Neural progenitor cell (in vitro differentiated cells): ENCODE results near the gene UNC45A. TPM values are rescaled to one million over a fixed set of nuclear protein-coding genes. Genes with fewer than 3 reads are reported as not detected.

ENCODE experiments used
- DNase-seq: peaks from one replicate; pipeline ENCODE4 v3.0.0-alpha.2; 2016; ENCODE audit warnings: low spot score
- H2AFZ ChIP-seq: fragments of 200-600 bp; sonication (generic); replicated peaks from 2 replicates; pipeline ENCODE4 v1.6.1; 2016; ENCODE audit warnings: antibody characterized with exemption
- H3F3A ChIP-seq: fragments of 200-600 bp; sonication (generic); 2 replicates; pipeline ENCODE4 v1.6.1; 2016; ENCODE audit warnings: antibody characterized with exemption, low read depth
- H3K27ac ChIP-seq: fragments of 200-600 bp; sonication (generic); 2 replicates; pipeline ENCODE4 v1.5.1; 2016; ENCODE audit warnings: mild to moderate bottlenecking
- H3K27me3 ChIP-seq: fragments of 200-600 bp; sonication (generic); 2 replicates; pipeline ENCODE4 v1.6.1; 2016; ENCODE audit warnings: mild to moderate bottlenecking, moderate library complexity
- H3K36me3 ChIP-seq: fragments of 200-600 bp; sonication (generic); 2 replicates; pipeline ENCODE4 v1.5.1; 2016
- H3K4me1 ChIP-seq: fragments of 200-600 bp; sonication (generic); 2 replicates; pipeline ENCODE4 v1.6.1; 2016; ENCODE audit warnings: mixed run types
- H3K4me2 ChIP-seq: fragments of 200-600 bp; sonication (generic); 2 replicates; pipeline ENCODE4 v1.6.1; 2016
- H3K4me3 ChIP-seq: fragments of 200-600 bp; sonication (generic); 2 replicates; pipeline ENCODE4 v1.5.1; 2016
- H3K79me2 ChIP-seq: fragments of 200-600 bp; sonication (generic); 2 replicates; pipeline ENCODE4 v1.6.1; 2016; ENCODE audit warnings: low read depth
- H3K9ac ChIP-seq: fragments of 200-600 bp; sonication (generic); 2 replicates; pipeline ENCODE4 v1.6.1; 2016
- H3K9me3 ChIP-seq: fragments of 200-600 bp; sonication (generic); 2 replicates; pipeline ENCODE4 v1.5.1; 2016; ENCODE audit warnings: low read depth
- H4K20me1 ChIP-seq: fragments of 200-600 bp; sonication (generic); 2 replicates; pipeline ENCODE4 v1.6.1; 2016; ENCODE audit warnings: low read depth
- H3K27ac Mint-ChIP-seq: 3 replicates; pipeline ENCODE4 v1.8.0; 2021; ENCODE audit warnings: mixed read lengths
- H3K27me3 Mint-ChIP-seq: 2 replicates; pipeline ENCODE4 v1.8.0; 2022; ENCODE audit warnings: low read depth, mild to moderate bottlenecking, inconsistent platforms, moderate library complexity, mixed read lengths; ENCODE audit not compliant: insufficient read depth
- H3K36me3 Mint-ChIP-seq: 3 replicates; pipeline ENCODE4 v1.8.0; 2021; ENCODE audit warnings: mixed read lengths
- H3K4me1 Mint-ChIP-seq: 3 replicates; pipeline ENCODE4 v1.8.0; 2021; ENCODE audit warnings: mixed read lengths
- H3K4me3 Mint-ChIP-seq: 3 replicates; pipeline ENCODE4 v1.8.0; 2021; ENCODE audit warnings: mild to moderate bottlenecking, moderate library complexity, mixed read lengths
- H3K9me3 Mint-ChIP-seq: 3 replicates; pipeline ENCODE4 v1.8.0; 2020; ENCODE audit warnings: mixed read lengths
- CTCF ChIP-seq: fragments of 200-600 bp; sonication (generic); IDR thresholded peaks from 2 replicates; pipeline ENCODE4 v1.5.1; 2017; ENCODE audit warnings: antibody characterized with exemption, mild to moderate bottlenecking
- EZH2 ChIP-seq: fragments of 200-600 bp; sonication (generic); IDR thresholded peaks from 2 replicates; pipeline ENCODE4 v1.6.1; 2017; ENCODE audit warnings: antibody characterized with exemption, mild to moderate bottlenecking, moderate library complexity
- EZH2phosphoT487 ChIP-seq: fragments of 200-600 bp; sonication (generic); IDR thresholded peaks from 2 replicates; pipeline ENCODE4 v1.6.1; 2017; ENCODE audit warnings: antibody characterized with exemption
- small RNA-seq: library from RNA; depleted of rRNA; stranded (forward); fragments of <200 nt; gene quantifications from one replicate; pipeline ENCODE3, GENCODE V24; 2015
- total RNA-seq: library from RNA; depleted of rRNA; stranded (reverse); fragments of >200 nt; gene quantifications from 2 replicates; pipeline ENCODE4 v1.2.3, GENCODE V29; 2015; ENCODE audit warnings: low replicate concordance

UNC45A gene
- total RNA-seq, 1 donor from 2014 or later = 47.7 TPM

- Histone ChIP-seq H3K4me3 (no peak overlapping the region), H2AFZ (no peak overlapping the region), H3K36me3 (no peaks in the 10 kb centered on the region), H4K20me1 (no peaks in the 10 kb centered on the region), H3K27ac (no peak overlapping the region), H3K27me3 (no peaks in the 10 kb centered on the region), H3K9ac (no peak overlapping the region), H3K9me3 (no peaks in the 10 kb centered on the region), H3K4me2 (no peak overlapping the region), H3F3A (peaks cover 10% of the 10 kb centered on the region), H3K4me1 (no peaks in the 10 kb centered on the region), H3K79me2 (peaks cover 26% of the 10 kb centered on the region)
- DNase-seq = no peak
- Mint-ChIP-seq H3K9me3 (no peaks in the 10 kb centered on the region), H3K4me1 (peaks cover 10% of the 10 kb centered on the region), H3K27me3 (peaks cover 10% of the 10 kb centered on the region), H3K36me3 (peaks cover 27% of the 10 kb centered on the region), H3K4me3 (no peak overlapping the region), H3K27ac (no peak overlapping the region)
- TF ChIP-seq EZH2phosphoT487 (no peak), EZH2 (no peak), CTCF (no peak)
These were observed 63.7 kb downstream of the UNC45A start for GRCh38 chr15:90998737-90999136.

DNA sequence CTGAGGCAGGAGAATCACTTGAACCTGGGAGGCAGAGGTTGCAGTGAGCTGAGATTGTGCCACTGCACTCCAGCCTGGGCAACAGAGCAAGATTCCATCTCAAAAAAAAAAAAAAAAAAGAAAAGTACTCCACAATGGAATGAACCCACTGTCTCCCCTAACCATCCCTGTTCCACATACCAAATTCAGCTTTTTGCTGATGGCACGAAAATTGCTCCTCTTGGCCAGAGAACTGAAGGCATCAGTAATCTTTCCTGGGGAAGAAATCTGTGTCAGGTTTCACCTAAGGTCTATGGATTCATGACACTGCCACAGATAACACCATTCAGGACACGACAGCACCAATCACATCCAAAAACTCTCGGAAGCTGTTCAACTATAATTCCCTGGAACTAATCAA lies 66.1 kb downstream of the UNC45A start:
- H3K36me3 ChIP-seq = no peaks in the 10 kb centered on the region

More for the DNA sequence above, 66.1 kb downstream of the UNC45A start:
- H2AFZ ChIP-seq = no peak overlapping the region
- DNase-seq = no peak
- H3K27me3 ChIP-seq = no peaks in the 10 kb centered on the region
- no peak overlapping the region for H3K4me3 ChIP-seq
- H3K4me2 ChIP-seq = no peak overlapping the region
- no peaks in the 10 kb centered on the region for H4K20me1 ChIP-seq
- Mint-ChIP-seq H3K4me1 (peaks cover under 1% of the 10 kb centered on the region), H3K9me3 (no peaks in the 10 kb centered on the region), H3K4me3 (no peak overlapping the region), H3K36me3 (peaks cover 30% of the 10 kb centered on the region), H3K27ac (no peak overlapping the region), H3K27me3 (peaks cover 9% of the 10 kb centered on the region)
- H3K9ac ChIP-seq = no peak overlapping the region
- no peaks in the 10 kb centered on the region for H3K9me3 ChIP-seq
- peaks cover 5% of the 10 kb centered on the region for H3K79me2 ChIP-seq
- no peaks in the 10 kb centered on the region for H3K4me1 ChIP-seq
- H3K27ac ChIP-seq = no peak overlapping the region
- TF ChIP-seq CTCF = no peak
- no peak for TF ChIP-seq EZH2
- no peak for TF ChIP-seq EZH2phosphoT487
- H3F3A ChIP-seq = peaks cover 2% of the 10 kb centered on the region

Small RNA genes lying within 50 kb of the gene (small RNA-seq; reads per million reads assigned to genes)
- gene RF00019 = not detected

Other genes starting within 250 kb of the UNC45A start
- 35.2 and 58.0 TPM in 2 replicates for gene BLM, start 217.9 kb upstream of the UNC45A start, total RNA-seq
- gene FURIN, start 66.7 kb upstream of the UNC45A start, total RNA-seq = 8.3 and 18.8 TPM in 2 replicates
- gene FES, start 50.8 kb upstream of the UNC45A start, total RNA-seq = 11.7 and 14.1 TPM in 2 replicates
- gene MAN2A2, start 32.0 kb upstream of the UNC45A start, total RNA-seq = 7.0 and 15.3 TPM in 2 replicates
- 20.4 and 21.8 TPM in 2 replicates for gene HDDC3, start 2.7 kb upstream of the UNC45A start, total RNA-seq
- gene RCCD1, start 19.6 kb downstream of the UNC45A start, total RNA-seq = 19.7 and 27.6 TPM in 2 replicates
- gene PRC1, start 59.2 kb downstream of the UNC45A start, total RNA-seq = 257 and 284 TPM in 2 replicates
- 13.0 and 13.9 TPM in 2 replicates for gene VPS33B, start 87.3 kb downstream of the UNC45A start, total RNA-seq
- 0.02 and 0.19 TPM in 2 replicates for gene SV2B, start 165.0 kb downstream of the UNC45A start, total RNA-seq